ENCODE results near the gene VNN1.

The VNN1 gene, protein sequence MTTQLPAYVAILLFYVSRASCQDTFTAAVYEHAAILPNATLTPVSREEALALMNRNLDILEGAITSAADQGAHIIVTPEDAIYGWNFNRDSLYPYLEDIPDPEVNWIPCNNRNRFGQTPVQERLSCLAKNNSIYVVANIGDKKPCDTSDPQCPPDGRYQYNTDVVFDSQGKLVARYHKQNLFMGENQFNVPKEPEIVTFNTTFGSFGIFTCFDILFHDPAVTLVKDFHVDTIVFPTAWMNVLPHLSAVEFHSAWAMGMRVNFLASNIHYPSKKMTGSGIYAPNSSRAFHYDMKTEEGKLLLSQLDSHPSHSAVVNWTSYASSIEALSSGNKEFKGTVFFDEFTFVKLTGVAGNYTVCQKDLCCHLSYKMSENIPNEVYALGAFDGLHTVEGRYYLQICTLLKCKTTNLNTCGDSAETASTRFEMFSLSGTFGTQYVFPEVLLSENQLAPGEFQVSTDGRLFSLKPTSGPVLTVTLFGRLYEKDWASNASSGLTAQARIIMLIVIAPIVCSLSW

DNA sequence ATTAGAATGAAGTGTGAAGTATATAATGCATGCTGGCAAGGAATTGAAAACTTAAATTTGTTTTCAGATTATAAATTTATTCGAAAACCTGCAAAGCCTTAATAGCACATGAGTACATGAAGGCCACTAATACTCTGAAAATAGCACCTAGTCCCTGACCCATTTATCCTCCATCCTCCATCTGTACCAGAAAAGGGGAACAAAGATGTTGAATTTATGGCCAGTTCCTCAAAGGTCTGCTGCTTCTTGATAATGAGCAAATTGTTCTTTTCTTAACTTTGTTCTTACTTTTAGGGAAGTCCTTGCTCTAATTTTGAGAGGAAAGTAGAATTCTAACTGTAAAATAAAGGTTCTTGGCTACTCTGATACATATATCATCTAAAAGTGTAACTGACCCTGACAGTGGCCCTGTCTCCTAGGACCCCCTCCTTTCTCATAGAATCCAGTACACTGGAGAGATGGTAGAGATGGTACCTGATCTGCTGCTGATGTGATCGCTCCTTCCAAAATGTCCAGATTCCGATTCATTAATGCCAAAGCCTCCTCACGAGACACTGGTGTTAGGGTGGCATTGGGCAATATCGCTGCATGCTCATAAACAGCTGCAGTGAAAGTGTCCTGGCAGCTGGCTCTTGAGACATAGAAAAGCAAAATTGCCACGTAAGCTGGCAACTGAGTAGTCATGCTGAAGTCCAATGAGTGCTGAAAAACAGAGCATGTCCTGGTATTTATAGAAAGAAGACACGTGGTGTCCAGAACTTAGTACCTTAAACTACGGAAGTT is at the start of gene VNN1:
Gene VNN1, minus strand, starts transcription at position 704 of the 783 bp plus-strand sequence. Its CDS starts 20 bp downstream, at position 684.
- DNase-seq (ENCODE audit: insufficient read length, low spot score) (no peak), FAIRE-seq (no peak)
- TF ChIP-seq POLR2A (IDR thresholded peaks at IDR 0.05; ENCODE audit: low read depth, low read length), result no peak

DNA sequence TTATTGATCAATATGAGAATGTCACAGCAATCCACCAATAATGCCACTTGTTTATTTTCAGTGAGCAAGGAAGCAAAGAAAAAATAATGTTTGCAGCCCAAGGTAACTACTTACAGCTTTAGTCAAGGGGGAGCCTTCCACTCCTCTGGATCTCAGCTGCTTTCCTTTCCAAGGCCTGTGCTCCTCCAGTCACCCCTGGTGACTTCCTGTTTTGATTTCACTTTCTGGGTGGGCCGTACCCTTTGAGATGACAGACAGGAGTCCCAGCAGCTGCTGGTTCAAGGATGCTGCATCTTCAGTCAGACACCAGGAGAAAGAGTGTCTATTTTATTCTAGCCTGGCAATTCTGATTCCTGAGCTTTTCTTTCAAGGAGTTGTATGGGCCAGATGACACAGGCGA is 49.4 kb upstream of the VNN1 start:
- DNase-seq (ENCODE audit: insufficient read length, low spot score) (no peak), FAIRE-seq (no peak)
- TF ChIP-seq POLR2A (IDR thresholded peaks at IDR 0.05; ENCODE audit: low read depth, low read length), result no peak

DNA sequence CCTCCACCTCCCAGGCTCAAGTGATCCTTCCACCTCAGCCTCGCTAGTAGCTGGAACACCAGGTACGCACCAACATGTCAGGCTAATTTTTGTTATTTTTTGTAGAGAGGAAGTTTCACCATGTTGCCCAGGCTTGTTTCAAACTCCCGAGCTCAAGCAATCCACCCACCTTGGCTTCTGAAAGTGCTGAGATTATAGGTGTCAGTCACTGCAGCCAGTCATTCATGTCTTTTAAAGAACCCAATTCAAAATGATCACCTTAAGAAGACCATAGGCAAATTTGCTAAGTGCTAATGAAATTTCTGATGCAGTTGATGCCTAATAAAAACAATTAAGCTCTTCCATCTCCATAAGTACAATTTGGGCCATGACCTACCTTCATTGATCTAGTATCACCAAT is 46.4 kb upstream of the VNN1 start:
- no peak for TF ChIP-seq POLR2A (IDR thresholded peaks at IDR 0.05; ENCODE audit: low read depth, low read length)
- FAIRE-seq (no peak), DNase-seq (ENCODE audit: insufficient read length, low spot score) (no peak)

DNA sequence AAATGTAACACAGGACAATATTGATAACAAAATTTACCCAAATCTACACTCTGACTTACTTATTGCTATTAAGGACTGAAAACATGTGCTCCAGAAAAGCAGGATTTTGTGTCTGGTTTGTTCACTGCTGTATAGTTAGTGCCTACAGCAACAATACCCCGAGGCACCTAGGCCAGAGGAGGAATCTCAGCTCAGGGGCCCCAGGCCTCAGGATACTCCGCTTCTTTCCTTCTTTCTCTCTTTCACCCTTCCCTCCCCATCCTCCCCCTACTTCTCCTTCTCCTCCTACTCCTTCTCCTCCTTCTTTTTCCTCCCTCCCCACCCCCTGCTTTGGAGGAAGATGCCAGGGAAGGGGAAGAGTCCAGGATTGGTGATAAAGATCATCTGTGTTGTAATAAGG is 44.8 kb upstream of the VNN1 start:
- FAIRE-seq, result no peak
- DNase-seq (ENCODE audit: insufficient read length, low spot score), result no peak
- no peak for TF ChIP-seq POLR2A (IDR thresholded peaks at IDR 0.05; ENCODE audit: low read depth, low read length)

DNA sequence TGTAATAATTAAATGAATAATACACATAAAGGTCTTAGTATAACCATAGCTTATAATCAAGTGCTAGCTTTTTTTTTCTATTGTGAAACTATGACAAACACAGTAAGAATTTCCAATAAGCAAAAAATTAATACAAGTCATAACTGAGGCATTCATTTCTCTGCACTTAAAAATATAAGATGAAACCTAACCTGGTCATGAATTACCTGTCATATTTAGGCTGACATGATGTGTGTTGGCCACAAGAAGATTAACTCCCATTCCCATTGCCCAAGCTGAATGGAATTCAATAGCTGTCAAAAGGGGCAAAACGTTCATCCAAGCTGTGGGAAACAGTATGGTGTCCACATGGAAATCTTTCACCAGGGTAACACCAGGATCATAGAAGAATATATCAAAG is 38.4 kb upstream of the VNN1 start:
- DNase-seq (ENCODE audit: insufficient read length, low spot score), result no peak
- TF ChIP-seq POLR2A (IDR thresholded peaks at IDR 0.05; ENCODE audit: low read depth, low read length), result no peak
- FAIRE-seq, result no peak

DNA sequence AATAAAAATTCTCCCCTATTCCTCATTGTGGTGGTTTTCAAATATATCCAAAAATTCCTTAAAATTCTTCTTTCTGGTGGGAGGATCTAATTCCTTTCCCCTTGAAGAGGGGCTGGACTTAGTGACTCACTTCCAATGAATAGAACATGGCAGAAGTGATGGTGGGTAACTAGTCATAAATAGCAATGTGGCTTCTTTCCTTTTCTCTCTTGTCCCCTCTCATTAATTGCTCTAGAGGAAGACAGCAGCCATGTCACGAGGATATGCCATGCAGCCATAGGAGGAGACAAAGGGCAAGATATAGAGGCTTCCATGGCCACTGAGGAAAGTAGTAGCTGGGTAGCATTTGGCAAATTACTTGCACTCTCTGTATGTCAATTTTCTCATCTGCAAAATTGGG is 38.0 kb upstream of the VNN1 start:
- FAIRE-seq, result no peak
- no peak for TF ChIP-seq POLR2A (IDR thresholded peaks at IDR 0.05; ENCODE audit: low read depth, low read length)

DNA sequence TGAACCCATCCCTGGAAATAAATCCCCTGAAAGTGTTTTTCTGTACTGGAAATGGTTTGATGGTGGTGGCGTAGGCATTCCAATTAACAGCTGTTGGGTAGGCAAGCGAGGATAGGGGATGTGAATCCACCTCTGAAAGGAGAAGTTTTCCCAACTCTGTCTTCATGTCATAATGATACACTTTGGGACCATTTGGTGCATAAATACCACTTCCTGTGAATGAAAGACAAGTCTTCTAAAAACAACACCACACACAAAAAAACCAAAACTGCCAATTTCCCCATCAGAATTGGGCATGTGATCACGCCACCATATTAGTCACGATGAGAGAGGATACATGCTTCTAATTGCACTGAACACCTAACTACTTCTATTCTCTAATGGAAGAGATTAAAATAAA is 37.5 kb upstream of the VNN1 start:
- DNase-seq (ENCODE audit: insufficient read length, low spot score), result no peak
- FAIRE-seq, result no peak
- no peak for TF ChIP-seq POLR2A (IDR thresholded peaks at IDR 0.05; ENCODE audit: low read depth, low read length)

More for the DNA sequence above, 38.0 kb upstream of the VNN1 start:
- no peak for DNase-seq (ENCODE audit: insufficient read length, low spot score)

DNA sequence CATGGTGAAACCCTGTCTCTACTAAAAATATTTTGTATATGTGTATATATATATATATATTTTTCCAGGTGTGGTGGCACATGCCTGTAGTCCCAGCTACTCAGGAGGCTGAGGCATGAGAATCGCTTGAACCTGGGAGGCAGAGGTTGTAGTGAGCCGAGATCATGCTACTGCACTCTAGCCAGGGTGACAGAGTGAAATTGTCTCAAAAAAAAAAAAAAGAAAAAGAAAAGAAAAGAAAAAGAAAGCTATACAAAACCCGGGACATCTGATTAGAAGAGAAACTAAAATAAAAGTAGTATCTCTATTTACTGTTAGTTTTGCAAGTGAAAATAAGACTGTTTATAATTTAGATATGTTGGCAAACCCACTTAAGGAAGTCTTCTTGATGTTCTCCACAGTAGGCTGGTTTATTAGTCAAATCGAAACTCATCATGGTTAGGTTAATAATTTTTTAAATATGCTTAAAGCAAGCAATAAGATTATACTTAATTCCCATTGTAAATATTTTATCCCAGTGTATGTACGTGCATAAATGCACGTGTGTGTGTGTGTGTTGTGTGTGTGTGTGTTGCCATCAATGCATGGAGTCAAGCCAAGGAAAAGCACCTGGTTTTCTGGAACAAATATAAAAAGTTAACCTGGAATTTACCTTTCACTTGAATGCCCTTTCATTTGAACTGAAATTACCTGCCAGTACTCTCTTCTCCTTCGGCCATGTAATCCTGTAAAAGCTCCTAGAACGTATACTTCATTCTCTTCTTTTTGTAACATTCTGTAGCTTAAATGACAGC is 36.8 kb upstream of the VNN1 start:
- DNase-seq (ENCODE audit: insufficient read length, low spot score) (no peak), FAIRE-seq (no peak)
- TF ChIP-seq POLR2A (IDR thresholded peaks at IDR 0.05; ENCODE audit: low read depth, low read length), result no peak

DNA sequence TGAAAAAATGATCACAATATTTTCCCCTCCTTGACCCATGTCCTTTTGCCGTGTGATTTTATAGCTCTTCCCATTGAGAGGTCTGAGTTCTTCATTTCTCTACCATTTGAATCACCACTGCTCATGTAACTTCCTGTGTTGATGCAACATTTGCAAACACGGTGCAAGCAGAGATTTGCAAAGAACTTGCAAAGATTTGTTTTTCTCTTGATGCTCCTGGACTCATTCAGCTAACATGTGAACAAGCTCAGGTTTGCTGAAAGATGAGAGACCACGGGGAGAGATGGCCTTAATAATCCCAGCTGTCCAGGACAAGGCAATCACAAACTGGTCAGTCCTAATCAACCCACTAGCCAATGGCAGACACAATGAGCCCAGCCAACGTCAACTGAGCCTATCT is 35.3 kb upstream of the VNN1 start:
- DNase-seq (ENCODE audit: insufficient read length, low spot score) (no peak), FAIRE-seq (no peak)
- no peak for TF ChIP-seq POLR2A (IDR thresholded peaks at IDR 0.05; ENCODE audit: low read depth, low read length)

DNA sequence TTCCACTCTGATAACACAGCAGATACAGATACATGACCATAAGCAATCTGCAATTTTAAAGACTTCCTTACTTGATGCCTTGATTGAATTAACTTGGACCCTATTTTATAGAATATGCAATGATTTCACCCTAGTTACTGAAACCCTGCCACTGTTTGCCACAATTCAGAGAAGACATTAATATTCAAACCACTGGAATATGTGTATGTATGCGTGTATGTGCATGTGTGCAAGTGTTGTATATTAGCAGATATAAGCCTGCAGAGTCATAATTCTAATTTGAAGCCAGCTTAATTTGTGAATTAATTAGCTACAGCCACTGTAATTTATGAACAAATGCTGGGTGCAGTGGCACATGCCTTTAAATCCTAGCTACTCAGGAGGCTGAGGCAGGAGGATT is 34.6 kb upstream of the VNN1 start:
- TF ChIP-seq POLR2A (IDR thresholded peaks at IDR 0.05; ENCODE audit: low read depth, low read length), result no peak
- DNase-seq (ENCODE audit: insufficient read length, low spot score), result no peak
- FAIRE-seq, result no peak

DNA sequence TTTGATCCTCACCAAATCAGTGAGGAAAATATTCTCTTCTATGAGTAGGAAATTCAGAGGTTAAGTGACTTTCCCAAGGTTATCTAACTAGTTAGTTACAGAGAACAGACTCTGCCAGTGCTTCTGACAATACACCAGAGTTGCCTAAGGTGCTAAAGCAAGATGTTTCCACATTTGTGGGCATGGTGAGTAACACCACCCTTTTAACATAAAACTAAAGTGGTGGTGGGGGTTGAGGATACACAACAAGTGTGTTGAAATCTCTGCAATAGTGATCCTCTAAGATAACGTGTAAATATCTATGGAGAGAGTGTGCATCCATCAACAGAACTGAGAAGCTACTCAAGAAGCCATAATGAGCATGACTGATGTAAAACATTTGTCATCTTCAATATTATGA is 32.2 kb upstream of the VNN1 start:
- no peak for TF ChIP-seq POLR2A (IDR thresholded peaks at IDR 0.05; ENCODE audit: low read depth, low read length)

DNA sequence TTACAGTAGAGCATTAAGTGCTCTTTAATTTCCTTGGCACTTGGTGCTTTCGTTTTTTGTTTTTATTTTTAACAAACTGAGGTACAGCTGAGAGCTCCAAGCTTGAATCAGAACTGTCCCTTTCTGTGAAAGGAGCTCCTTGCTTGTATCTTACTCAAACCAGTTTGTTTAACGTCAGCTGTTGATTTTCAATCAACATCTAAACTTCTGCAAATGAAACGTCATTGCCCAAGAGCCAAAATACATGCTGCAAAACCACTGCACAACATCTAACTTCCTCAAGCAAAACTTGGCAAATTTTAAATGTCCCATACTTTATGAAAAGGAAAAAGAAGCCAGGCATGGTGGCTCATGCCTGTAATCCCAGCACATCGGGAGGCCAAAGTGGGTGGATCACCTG is 28.6 kb upstream of the VNN1 start:
- no peak for FAIRE-seq
- DNase-seq (ENCODE audit: insufficient read length, low spot score), result no peak
- TF ChIP-seq POLR2A (IDR thresholded peaks at IDR 0.05; ENCODE audit: low read depth, low read length), result no peak

More for the DNA sequence above, 32.2 kb upstream of the VNN1 start:
- FAIRE-seq (no peak), DNase-seq (ENCODE audit: insufficient read length, low spot score) (no peak)

DNA sequence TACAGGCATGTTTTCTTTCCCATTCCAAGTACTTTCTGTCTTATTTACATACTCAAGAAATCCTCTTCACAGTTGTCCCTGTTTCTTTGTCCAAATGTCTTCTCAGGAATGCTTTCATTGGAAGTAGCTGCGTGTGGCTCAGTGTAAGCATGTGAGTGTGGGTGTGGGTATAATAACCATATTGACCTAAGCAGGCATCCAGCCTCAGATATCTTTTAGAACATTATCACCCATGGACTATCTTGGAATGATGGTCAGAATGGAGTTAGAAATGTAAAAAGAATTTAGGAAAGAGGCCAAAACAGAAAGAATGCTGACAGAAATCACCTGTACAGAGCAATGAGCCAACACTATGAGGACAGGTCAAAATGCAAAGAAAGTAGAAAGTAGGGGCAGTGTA is 27.4 kb upstream of the VNN1 start:
- TF ChIP-seq POLR2A (IDR thresholded peaks at IDR 0.05; ENCODE audit: low read depth, low read length), result no peak
- DNase-seq (ENCODE audit: insufficient read length, low spot score) (no peak), FAIRE-seq (no peak)

DNA sequence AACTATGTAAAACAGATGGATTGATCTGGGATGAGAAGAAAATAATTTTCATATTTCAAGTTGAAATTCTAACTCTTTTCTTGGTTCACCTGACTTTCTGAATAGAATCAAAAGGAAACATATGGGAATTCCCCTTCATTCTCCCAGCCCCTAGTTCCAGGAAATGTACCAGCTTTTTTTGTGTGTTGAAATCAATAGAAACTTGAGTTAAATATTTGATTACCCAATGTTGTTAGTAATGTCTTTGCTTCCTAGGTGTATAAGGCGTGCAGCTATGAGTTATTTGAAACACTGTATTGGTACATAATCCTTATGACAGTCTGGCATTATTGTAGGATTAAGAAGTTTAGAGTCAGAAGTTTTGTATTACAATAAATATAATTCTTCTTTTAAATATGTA is 22.4 kb upstream of the VNN1 start:
- TF ChIP-seq POLR2A (IDR thresholded peaks at IDR 0.05; ENCODE audit: low read depth, low read length), result no peak
- DNase-seq (ENCODE audit: insufficient read length, low spot score), result no peak
- no peak for FAIRE-seq
